ENCODE data around the gene FLNB. TPM values are rescaled to one million over a fixed set of nuclear protein-coding genes. Genes with fewer than 3 reads are reported as not detected.

The FLNB gene
- total RNA-seq, 4 donors from 2014 or later = 82.5 to 192 (median 145) TPM

DNA sequence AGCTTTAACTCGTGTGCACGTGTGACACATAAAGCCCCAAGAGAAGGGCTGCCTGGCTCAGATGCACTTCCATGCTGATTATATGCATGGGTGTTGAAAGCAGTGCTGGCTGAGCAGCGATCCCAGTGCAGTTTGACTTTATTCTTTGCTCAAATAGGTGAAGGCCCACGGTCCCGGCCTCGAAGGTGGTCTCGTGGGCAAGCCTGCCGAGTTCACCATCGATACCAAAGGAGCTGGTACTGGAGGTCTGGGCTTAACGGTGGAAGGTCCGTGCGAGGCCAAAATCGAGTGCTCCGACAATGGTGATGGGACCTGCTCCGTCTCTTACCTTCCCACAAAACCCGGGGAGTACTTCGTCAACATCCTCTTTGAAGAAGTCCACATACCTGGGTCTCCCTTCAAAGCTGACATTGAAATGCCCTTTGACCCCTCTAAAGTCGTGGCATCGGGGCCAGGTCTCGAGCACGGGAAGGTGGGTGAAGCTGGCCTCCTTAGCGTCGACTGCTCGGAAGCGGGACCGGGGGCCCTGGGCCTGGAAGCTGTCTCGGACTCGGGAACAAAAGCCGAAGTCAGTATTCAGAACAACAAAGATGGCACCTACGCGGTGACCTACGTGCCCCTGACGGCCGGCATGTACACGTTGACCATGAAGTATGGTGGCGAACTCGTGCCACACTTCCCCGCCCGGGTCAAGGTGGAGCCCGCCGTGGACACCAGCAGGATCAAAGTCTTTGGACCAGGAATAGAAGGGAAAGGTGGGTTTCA, 114.9 kb downstream of the FLNB start:
- no peak for DNase-seq (ENCODE audit: low spot score)
- TF ChIP-seq, protein P1, sequence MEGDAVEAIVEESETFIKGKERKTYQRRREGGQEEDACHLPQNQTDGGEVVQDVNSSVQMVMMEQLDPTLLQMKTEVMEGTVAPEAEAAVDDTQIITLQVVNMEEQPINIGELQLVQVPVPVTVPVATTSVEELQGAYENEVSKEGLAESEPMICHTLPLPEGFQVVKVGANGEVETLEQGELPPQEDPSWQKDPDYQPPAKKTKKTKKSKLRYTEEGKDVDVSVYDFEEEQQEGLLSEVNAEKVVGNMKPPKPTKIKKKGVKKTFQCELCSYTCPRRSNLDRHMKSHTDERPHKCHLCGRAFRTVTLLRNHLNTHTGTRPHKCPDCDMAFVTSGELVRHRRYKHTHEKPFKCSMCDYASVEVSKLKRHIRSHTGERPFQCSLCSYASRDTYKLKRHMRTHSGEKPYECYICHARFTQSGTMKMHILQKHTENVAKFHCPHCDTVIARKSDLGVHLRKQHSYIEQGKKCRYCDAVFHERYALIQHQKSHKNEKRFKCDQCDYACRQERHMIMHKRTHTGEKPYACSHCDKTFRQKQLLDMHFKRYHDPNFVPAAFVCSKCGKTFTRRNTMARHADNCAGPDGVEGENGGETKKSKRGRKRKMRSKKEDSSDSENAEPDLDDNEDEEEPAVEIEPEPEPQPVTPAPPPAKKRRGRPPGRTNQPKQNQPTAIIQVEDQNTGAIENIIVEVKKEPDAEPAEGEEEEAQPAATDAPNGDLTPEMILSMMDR (IDR thresholded peaks at IDR 0.05) = no peak
- ATAC-seq (ENCODE audit: low FRiP score) = no peak

DNA sequence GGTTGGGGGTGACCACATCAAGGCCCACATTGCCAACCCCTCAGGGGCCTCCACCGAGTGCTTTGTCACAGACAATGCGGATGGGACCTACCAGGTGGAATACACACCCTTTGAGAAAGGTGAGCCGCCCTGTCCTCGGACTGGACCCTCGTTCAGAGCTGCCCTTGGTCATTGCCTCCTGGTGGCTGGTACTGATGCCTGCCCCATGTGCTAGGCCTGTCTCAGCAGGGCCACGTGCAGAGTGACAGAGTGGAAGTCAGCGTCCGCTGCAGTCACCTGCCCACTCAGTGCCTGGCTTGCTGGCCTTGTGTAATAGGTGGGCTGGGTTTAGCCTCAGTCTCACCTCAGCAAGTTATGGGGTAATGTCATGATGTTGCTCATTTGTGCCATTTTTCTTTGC, 116.2 kb downstream of the FLNB start:
- TF ChIP-seq, protein P1 (IDR thresholded peaks at IDR 0.05) = no peak
- ATAC-seq (ENCODE audit: low FRiP score) (no peak), DNase-seq (ENCODE audit: low spot score) (no peak)

DNA sequence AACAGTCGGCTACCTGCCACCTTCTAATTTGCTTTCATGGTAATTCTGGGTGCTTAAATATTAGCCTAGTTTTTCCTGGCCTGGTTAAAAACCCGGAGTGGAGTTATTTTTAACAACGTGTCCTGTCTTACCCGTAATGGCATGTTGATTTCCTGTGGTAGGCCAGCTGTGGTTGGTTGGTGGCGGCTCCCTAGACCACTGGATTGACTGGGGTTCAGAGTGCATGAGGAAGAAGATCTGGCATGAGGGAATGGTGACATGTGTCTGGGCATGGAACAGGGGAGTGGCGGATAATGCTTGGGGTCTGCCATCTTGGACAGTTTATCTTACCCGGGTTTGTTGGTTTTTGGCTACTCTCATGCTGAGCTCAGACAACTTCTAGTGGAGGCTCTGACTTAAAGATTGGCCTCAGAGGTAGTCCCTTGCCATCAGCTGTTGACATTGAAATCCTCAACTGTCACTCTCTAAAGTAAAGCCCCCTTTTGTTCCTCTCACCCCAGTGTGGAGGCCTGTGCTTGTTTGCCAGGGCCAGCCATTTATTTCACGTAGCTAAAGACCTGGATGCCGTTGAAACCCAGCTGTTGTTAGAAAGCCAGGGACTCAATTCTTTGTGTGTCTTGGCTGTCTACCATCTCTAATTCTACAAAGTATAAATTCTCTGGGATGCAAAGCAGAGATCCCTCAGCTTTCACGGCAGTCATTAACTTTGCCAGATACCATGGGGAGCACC, 121.0 kb downstream of the FLNB start:
- TF ChIP-seq, protein P1 (IDR thresholded peaks at IDR 0.05) = no peak
- ATAC-seq (ENCODE audit: low FRiP score) = no peak

DNA sequence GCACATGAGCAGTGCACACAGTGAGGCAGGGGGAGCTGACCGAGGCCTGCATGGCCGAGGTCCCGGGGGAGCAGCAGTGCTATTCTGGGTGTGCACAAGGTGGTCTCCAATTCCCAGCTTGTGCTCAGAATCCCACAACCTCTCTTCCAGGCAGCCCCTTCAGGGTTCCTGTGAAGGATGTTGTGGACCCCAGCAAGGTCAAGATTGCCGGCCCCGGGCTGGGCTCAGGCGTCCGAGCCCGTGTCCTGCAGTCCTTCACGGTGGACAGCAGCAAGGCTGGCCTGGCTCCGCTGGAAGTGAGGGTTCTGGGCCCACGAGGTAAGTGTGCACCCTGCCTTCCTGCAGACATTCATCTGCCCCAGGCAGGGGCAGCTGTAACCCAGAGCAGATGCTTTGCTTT, 122.4 kb downstream of the FLNB start:
- DNase-seq (ENCODE audit: low spot score) (no peak), ATAC-seq (ENCODE audit: low FRiP score) (no peak)
- TF ChIP-seq, protein P1 (IDR thresholded peaks at IDR 0.05) = no peak

More for the DNA sequence above, 121.0 kb downstream of the FLNB start:
- no peak for DNase-seq (ENCODE audit: low spot score)

DNA sequence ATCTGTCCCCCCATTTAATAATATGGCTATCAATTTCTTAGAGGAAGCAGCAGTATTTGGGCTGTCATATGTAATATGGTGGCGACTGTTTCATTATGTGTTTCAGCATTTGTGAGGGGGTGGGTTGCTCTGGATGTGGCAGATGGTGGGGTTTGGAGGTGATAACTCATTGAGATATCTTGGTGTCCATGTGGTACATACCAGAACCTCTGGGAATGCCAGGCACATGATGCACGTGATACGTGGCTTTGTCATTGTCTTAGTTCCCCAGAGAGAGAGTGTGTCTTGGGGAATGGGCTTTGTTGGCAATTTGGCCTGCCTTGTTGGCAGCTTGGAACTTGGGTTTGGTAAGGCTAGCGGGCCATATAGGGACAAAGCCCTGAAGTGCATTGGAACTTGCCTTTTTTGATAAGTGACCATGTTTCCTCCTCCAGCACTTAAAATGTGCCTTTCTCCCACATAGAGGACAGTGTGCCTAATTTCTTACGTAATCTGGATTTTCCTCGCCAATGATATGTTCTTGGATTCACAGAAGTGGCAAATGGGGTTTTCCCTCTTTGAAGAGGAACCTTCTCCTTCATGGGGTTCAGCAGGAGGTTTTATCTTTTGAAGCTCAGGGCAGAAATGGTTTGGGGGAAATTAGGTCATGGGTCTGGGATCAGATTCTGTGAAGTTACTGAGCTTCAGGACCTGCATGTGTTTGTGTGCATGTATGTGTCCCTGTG, 123.0 kb downstream of the FLNB start:
- no peak for DNase-seq (ENCODE audit: low spot score)
- TF ChIP-seq, protein P1 (IDR thresholded peaks at IDR 0.05) = no peak
- no peak for ATAC-seq (ENCODE audit: low FRiP score)

DNA sequence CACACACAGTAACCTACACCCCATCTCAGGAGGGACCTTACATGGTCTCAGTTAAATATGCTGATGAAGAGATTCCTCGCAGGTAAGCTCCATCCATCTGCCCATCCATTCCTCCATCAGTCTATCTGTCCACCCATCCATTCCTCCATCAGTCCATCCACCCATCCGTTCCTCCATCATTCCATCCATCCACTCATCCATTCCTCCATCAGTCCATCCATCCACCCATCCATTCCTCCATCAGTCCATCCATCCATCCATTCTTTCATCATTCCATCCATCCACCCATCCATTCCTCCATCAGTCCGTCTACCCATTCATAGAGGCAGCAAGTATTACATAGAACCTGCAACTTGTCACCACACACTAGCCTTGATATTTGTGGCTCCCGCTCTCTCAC, 124.6 kb downstream of the FLNB start:
- ATAC-seq (ENCODE audit: low FRiP score) (no peak), DNase-seq (ENCODE audit: low spot score) (no peak)
- TF ChIP-seq, protein P1 (IDR thresholded peaks at IDR 0.05) = no peak

Data from omental fat pad (tissue), 4 donors.